ENCODE measurements around the gene OTUB2.

OTUB2 gene

GRCh38 chr14:94043111-94043755, 17.1 kb downstream of the OTUB2 start:
- DNase-seq, result no peak

- no peak for DNase-seq
Observed at GRCh38 chr14:94043756-94044475, 17.8 kb downstream of the OTUB2 start.

GRCh38 chr14:94044476-94045091, 18.4 kb downstream of the OTUB2 start:
- no peak for DNase-seq

GRCh38 chr14:94045101-94045500, 19.0 kb downstream of the OTUB2 start:
- no peak for DNase-seq

GRCh38 chr14:94045563-94046345, 19.6 kb downstream of the OTUB2 start:
- DNase-seq, result no peak

- no peak for DNase-seq
Observed at GRCh38 chr14:94046696-94047250, 20.6 kb downstream of the OTUB2 start.

- DNase-seq, result no peak
Observed at GRCh38 chr14:94047581-94047980, 21.4 kb downstream of the OTUB2 start.

GRCh38 chr14:94048691-94049624, 22.8 kb downstream of the OTUB2 start:
- no peak for DNase-seq

- no peak for DNase-seq
Observed at GRCh38 chr14:94049625-94050023, 23.5 kb downstream of the OTUB2 start.

- DNase-seq, result no peak
Observed at GRCh38 chr14:94050231-94050880, 24.2 kb downstream of the OTUB2 start.

- DNase-seq, result no peak
Observed at GRCh38 chr14:94051115-94051514, 25.0 kb downstream of the OTUB2 start.

- DNase-seq, result no peak
Observed at GRCh38 chr14:94051779-94052178, 25.6 kb downstream of the OTUB2 start.

- no peak for DNase-seq
Observed at GRCh38 chr14:94052199-94052598, 26.1 kb downstream of the OTUB2 start.

GRCh38 chr14:94052662-94053061, 26.5 kb downstream of the OTUB2 start:
- no peak for DNase-seq

GRCh38 chr14:94054401-94054800, 28.3 kb downstream of the OTUB2 start:
- DNase-seq, result no peak

- DNase-seq, result no peak
Observed at GRCh38 chr14:94054936-94055335, 28.8 kb downstream of the OTUB2 start.

GRCh38 chr14:94056579-94057308, 30.6 kb downstream of the OTUB2 start:
- DNase-seq, result no peak

GRCh38 chr14:94058128-94058673, 32.1 kb downstream of the OTUB2 start:
- DNase-seq, result no peak

GRCh38 chr14:94058674-94059138, 32.6 kb downstream of the OTUB2 start:
- no peak for DNase-seq

GRCh38 chr14:94059998-94060397, 33.9 kb downstream of the OTUB2 start:
- DNase-seq, result no peak

All from activated naive CD4-positive, alpha-beta T cell (primary cell).